Measurements from ENCODE around the gene DLK2. TPM values are rescaled to one million over a fixed set of nuclear protein-coding genes. Genes with fewer than 3 reads are reported as not detected.

DLK2 gene
- total RNA-seq, 1 donor from 2014 or later: 2.5 TPM

- Mint-ChIP-seq H3K27ac (no peak overlapping the region), H3K4me1 (ENCODE audit: low read depth) (no peaks in the 10 kb centered on the region), H3K4me3 (ENCODE audit: low read depth) (no peak overlapping the region), H3K27me3 (ENCODE audit: low read depth) (no peaks in the 10 kb centered on the region), H3K9me3 (no peaks in the 10 kb centered on the region), H3K36me3 (ENCODE audit: low read depth) (peaks cover 35% of the 10 kb centered on the region)
- no peak for DNase-seq (ENCODE audit: low spot score)
- intact Hi-C loops (cut with micrococcal nuclease): no loop called here
Measured at GRCh38 chr6:43444036-43444435, 11.3 kb downstream of the DLK2 start.

- intact Hi-C loops (cut with micrococcal nuclease): no loop called here
- Mint-ChIP-seq H3K4me3 (ENCODE audit: low read depth) (no peak overlapping the region), H3K27ac (no peak overlapping the region), H3K27me3 (ENCODE audit: low read depth) (no peaks in the 10 kb centered on the region), H3K36me3 (ENCODE audit: low read depth) (peaks cover 29% of the 10 kb centered on the region), H3K9me3 (no peaks in the 10 kb centered on the region), H3K4me1 (ENCODE audit: low read depth) (no peaks in the 10 kb centered on the region)
- DNase-seq (ENCODE audit: low spot score): no peak
Measured at GRCh38 chr6:43442935-43443334, 12.4 kb downstream of the DLK2 start.

DNA sequence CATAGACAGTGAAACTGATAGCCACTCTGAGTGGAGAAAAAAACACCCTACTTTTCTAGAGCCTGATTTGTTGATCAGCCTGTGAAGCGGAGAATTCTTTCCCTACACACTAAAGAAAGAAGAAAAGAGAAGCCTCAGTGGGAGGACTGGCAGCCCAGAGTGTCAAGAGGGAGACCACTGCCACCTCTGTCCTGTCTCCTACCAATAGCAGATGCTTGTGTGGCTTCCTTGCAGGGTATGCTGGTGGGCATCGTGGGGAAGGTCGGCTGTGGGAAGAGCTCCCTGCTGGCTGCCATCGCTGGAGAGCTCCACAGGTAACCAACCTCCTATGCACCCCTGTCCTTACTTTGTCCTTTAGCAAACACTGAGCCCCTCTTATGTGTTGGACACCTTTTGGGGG, 17.6 kb downstream of the DLK2 start:
- Mint-ChIP-seq H3K27me3 (ENCODE audit: low read depth) (no peaks in the 10 kb centered on the region), H3K27ac (no peak overlapping the region), H3K36me3 (ENCODE audit: low read depth) (peaks cover 22% of the 10 kb centered on the region), H3K4me3 (ENCODE audit: low read depth) (no peak overlapping the region), H3K9me3 (no peaks in the 10 kb centered on the region), H3K4me1 (ENCODE audit: low read depth) (no peaks in the 10 kb centered on the region)
- DNase-seq (ENCODE audit: low spot score): no peak
- intact Hi-C loops (cut with micrococcal nuclease): no loop called here

DNA sequence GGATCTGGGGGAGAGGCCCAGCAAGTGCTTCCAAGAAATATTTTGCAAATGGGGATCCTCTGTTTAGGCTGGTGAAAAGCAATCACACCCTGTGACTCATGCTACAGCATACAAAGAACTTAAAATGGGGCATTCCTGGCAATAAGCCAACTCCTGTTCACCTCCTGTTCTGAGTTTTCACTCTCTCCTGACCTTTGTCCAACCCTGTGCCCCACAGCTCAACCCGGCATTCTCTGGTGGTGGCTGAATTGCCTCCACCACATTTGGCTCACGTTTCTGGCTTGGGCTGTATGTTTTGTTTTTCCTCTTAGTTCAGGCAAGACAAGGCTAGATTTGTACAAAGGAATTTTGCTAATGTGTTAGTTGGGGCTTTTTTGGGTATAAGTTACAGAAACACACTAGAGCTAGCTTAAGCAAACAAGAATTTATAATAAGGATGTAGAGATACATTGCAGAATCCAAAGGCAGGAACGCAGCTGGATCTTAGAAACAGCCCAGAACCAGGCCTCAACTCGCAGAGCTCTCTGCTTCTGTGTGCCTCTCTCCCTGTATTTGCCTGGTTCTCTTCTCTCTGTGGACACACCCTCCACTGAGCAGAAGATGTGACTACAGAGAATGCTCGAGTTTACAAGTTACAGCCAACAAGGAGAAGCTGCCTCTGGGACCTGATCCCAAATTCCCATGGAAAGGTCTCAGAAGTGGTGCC, 18.6 kb downstream of the DLK2 start:
- DNase-seq (ENCODE audit: low spot score): no peak
- intact Hi-C loops (cut with micrococcal nuclease): no loop called here
- H3K27me3 Mint-ChIP-seq (ENCODE audit: low read depth): no peaks in the 10 kb centered on the region
- no peaks in the 10 kb centered on the region for H3K9me3 Mint-ChIP-seq
- H3K4me3 Mint-ChIP-seq (ENCODE audit: low read depth): no peak overlapping the region
- peaks cover under 1% of the 10 kb centered on the region for H3K4me1 Mint-ChIP-seq (ENCODE audit: low read depth)
- H3K27ac Mint-ChIP-seq: no peak overlapping the region
- H3K36me3 Mint-ChIP-seq (ENCODE audit: low read depth): peaks cover 26% of the 10 kb centered on the region

DNA sequence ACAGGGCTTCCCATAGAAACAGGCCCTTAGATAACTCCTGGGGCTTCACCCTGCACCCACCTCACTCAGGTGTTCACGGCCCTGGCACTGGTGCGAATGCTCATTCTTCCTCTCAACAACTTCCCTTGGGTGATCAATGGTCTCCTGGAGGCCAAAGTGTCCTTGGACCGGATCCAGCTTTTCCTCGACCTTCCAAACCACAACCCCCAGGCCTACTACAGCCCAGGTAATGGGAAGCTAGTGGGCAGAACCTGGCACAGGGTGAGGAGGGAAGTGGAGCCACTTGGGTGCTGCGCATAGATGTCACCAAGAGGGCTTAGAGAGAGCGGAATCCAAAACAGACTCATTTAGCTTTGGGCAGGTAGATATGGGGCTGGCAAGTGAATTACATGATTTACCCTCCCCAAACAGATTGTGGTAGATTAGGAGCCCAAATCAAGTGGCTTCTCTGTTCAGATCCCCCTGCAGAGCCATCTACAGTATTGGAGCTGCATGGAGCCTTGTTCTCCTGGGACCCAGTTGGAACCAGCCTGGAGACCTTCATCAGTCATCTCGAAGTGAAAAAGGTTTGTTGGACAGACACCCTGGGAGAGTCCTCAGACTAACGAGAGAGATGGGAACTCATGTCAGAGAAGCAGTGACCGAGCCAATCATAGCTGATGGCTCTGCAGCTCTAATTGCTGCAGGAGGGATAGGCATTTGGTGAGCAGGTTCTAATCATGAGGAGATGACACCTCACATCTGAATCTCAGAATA, 19.5 kb downstream of the DLK2 start:
- intact Hi-C loops (cut with micrococcal nuclease): no loop called here
- no peak for DNase-seq (ENCODE audit: low spot score)
- Mint-ChIP-seq H3K27me3 (ENCODE audit: low read depth) (no peaks in the 10 kb centered on the region), H3K4me1 (ENCODE audit: low read depth) (peaks cover 2% of the 10 kb centered on the region), H3K9me3 (no peaks in the 10 kb centered on the region), H3K4me3 (ENCODE audit: low read depth) (no peak overlapping the region), H3K36me3 (ENCODE audit: low read depth) (peaks cover 24% of the 10 kb centered on the region), H3K27ac (no peak overlapping the region)

GRCh38 chr6:43434943-43435342, 20.4 kb downstream of the DLK2 start:
- intact Hi-C loops (cut with micrococcal nuclease): no loop called here
- Mint-ChIP-seq H3K27ac (no peak overlapping the region), H3K4me1 (ENCODE audit: low read depth) (peaks cover 2% of the 10 kb centered on the region), H3K4me3 (ENCODE audit: low read depth) (no peak overlapping the region), H3K36me3 (ENCODE audit: low read depth) (peaks cover 27% of the 10 kb centered on the region), H3K27me3 (ENCODE audit: low read depth) (no peaks in the 10 kb centered on the region), H3K9me3 (no peaks in the 10 kb centered on the region)
- DNase-seq (ENCODE audit: low spot score): no peak

- Mint-ChIP-seq H3K36me3 (ENCODE audit: low read depth) (peaks cover 27% of the 10 kb centered on the region), H3K9me3 (no peaks in the 10 kb centered on the region), H3K4me3 (ENCODE audit: low read depth) (no peak overlapping the region), H3K27me3 (ENCODE audit: low read depth) (no peaks in the 10 kb centered on the region), H3K4me1 (ENCODE audit: low read depth) (peaks cover 2% of the 10 kb centered on the region), H3K27ac (no peak overlapping the region)
- no peak for DNase-seq (ENCODE audit: low spot score)
- intact Hi-C loops (cut with micrococcal nuclease): no loop called here
Measured at GRCh38 chr6:43434001-43434840, 21.1 kb downstream of the DLK2 start.

GRCh38 chr6:43433148-43433547, 22.2 kb downstream of the DLK2 start:
- H3K4me1 Mint-ChIP-seq (ENCODE audit: low read depth): peaks cover 13% of the 10 kb centered on the region
- no peak overlapping the region for H3K27ac Mint-ChIP-seq
- intact Hi-C loops (cut with micrococcal nuclease): no loop called here

GRCh38 chr6:43432009-43432945, 23.1 kb downstream of the DLK2 start:
- Mint-ChIP-seq H3K4me3 (ENCODE audit: low read depth) (no peak overlapping the region), H3K36me3 (ENCODE audit: low read depth) (peaks cover 21% of the 10 kb centered on the region), H3K4me1 (ENCODE audit: low read depth) (peaks cover 15% of the 10 kb centered on the region), H3K27ac (no peak overlapping the region), H3K27me3 (ENCODE audit: low read depth) (no peaks in the 10 kb centered on the region), H3K9me3 (no peaks in the 10 kb centered on the region)
- DNase-seq (ENCODE audit: low spot score): no peak
- intact Hi-C loops (cut with micrococcal nuclease): no loop called here

More at GRCh38 chr6:43433148-43433547, 22.2 kb downstream of the DLK2 start:
- no peaks in the 10 kb centered on the region for H3K9me3 Mint-ChIP-seq
- no peak overlapping the region for H3K4me3 Mint-ChIP-seq (ENCODE audit: low read depth)
- H3K27me3 Mint-ChIP-seq (ENCODE audit: low read depth): no peaks in the 10 kb centered on the region
- peaks cover 29% of the 10 kb centered on the region for H3K36me3 Mint-ChIP-seq (ENCODE audit: low read depth)
- no peak for DNase-seq (ENCODE audit: low spot score)

GRCh38 chr6:43428874-43429273, 26.5 kb downstream of the DLK2 start:
- peaks cover 19% of the 10 kb centered on the region for H3K4me1 Mint-ChIP-seq (ENCODE audit: low read depth)
- H3K9me3 Mint-ChIP-seq: no peaks in the 10 kb centered on the region
- no peaks in the 10 kb centered on the region for H3K27me3 Mint-ChIP-seq (ENCODE audit: low read depth)
- no peak for DNase-seq (ENCODE audit: low spot score)
- peaks cover 17% of the 10 kb centered on the region for H3K36me3 Mint-ChIP-seq (ENCODE audit: low read depth)
- H3K4me3 Mint-ChIP-seq (ENCODE audit: low read depth): peak overlapping the region; percentile 91
- intact Hi-C loops (cut with micrococcal nuclease): loop anchor here (5.0 kb wide), 2 partner anchors 47 to 502 kb away; partner anchors contain the start of gene CNPY3
- peak overlapping the region; percentile 93 for H3K27ac Mint-ChIP-seq

GRCh38 chr6:43428112-43428570, 27.2 kb downstream of the DLK2 start:
- H3K27ac Mint-ChIP-seq: peak overlapping the region; percentile 93
- peaks cover 14% of the 10 kb centered on the region for H3K36me3 Mint-ChIP-seq (ENCODE audit: low read depth)
- H3K4me1 Mint-ChIP-seq (ENCODE audit: low read depth): peaks cover 19% of the 10 kb centered on the region
- H3K4me3 Mint-ChIP-seq (ENCODE audit: low read depth): peak overlapping the region; percentile 91
- intact Hi-C loops (cut with micrococcal nuclease): loop anchor here (5.0 kb wide), 2 partner anchors 46 to 501 kb away; partner anchors contain the start of gene CNPY3
- no peak for DNase-seq (ENCODE audit: low spot score)
- H3K27me3 Mint-ChIP-seq (ENCODE audit: low read depth): no peaks in the 10 kb centered on the region
- no peaks in the 10 kb centered on the region for H3K9me3 Mint-ChIP-seq

All from activated T-helper 2 cell treated with anti-CD3 and anti-CD28 coated beads, Interferon-gamma antibody, Interleukin-2, Interleukin-4, amounts not matched to agents 10 μg/mL and 5 μg/mL and 100 μg/mL, durations not matched to agents 14 hours and 24 hours and 36 hours (primary cell).